IPS DF 6.9 (cell line): Measurements from ENCODE around the gene MYO1E.

ENCODE experiments used
- DNase-seq: peaks from one replicate; pipeline ENCODE4 v3.0.0-alpha.2; 2013; ENCODE audit warnings: low read depth, low spot score
- H3K27ac ChIP-seq: one replicate; pipeline ENCODE4 v1.5.1; 2013; ENCODE audit warnings: low read length, control low read depth
- H3K27me3 ChIP-seq: 2 replicates; pipeline ENCODE4 v1.6.1; 2013; ENCODE audit warnings: mild to moderate bottlenecking, low read length; ENCODE audit not compliant: control insufficient read depth, insufficient read depth
- H3K36me3 ChIP-seq: 2 replicates; pipeline ENCODE4 v1.6.1; 2013; ENCODE audit warnings: low read length; ENCODE audit not compliant: control insufficient read depth, insufficient read depth
- H3K4me1 ChIP-seq: 2 replicates; pipeline ENCODE4 v1.6.1; 2013; ENCODE audit warnings: low read length; ENCODE audit not compliant: control insufficient read depth, insufficient read depth
- H3K4me3 ChIP-seq: 2 replicates; pipeline ENCODE4 v1.5.1; 2013; ENCODE audit warnings: mild to moderate bottlenecking, low read length
- H3K9me3 ChIP-seq: 2 replicates; pipeline ENCODE4 v1.6.1; 2013; ENCODE audit warnings: low read length, inconsistent platforms; ENCODE audit not compliant: control insufficient read depth, insufficient read depth
- WGBS: extraction: QIAGEN DNeasy Blood & Tissue Kit; methylation state at CpG from one replicate; pipeline ENCODE4 v1.1.7; 2013; ENCODE audit warnings: mixed read lengths, missing lambda C conversion rate; ENCODE audit not compliant: insufficient read length, insufficient coverage; 5-methylcytosine and 5-hydroxymethylcytosine counted together

The MYO1E gene

DNA sequence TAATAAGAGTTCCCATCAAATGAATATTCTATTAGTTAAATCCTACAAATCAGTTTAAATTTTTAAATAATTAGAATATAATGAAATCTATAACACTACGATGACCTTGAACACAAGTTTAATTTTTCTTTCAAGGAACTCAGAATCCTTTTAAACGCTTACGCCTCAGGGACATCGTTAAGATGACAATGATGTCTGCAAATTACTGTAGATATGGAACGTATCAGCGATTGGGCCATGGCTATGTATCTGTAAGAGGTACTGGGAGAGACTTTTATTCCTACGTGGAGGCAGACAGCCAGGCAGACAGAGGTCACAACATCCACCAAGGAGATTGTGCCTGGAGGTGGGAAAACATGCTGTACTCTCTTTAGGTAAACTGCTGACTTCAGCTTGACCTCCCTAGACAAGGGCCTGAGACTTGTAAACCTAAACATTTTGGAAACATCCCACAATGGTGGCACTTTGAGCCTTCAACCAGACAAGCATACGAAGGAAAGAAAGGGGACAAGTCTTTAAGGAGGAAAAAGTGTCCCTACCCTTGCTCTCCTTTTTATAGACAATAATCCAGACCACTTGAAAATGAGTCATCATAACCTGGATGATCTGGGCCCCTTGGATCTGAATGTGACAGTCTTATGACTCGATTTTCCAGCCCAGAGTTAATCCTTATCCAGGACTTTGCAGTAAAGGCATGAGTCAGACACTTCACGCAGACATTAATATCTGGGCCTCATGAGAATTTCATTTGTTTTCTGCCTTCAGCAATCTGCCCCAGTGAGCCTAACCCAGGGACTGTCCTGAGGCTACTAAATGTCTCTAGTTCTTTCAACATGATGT lies 172.8 kb downstream of the MYO1E start:
- no peak overlapping the region for H3K27ac ChIP-seq
- no peaks in the 10 kb centered on the region for H3K27me3 ChIP-seq
- no peaks in the 10 kb centered on the region for H3K4me1 ChIP-seq
- WGBS = no CpG with 5 or more reads among the region's 10 CpGs
- no peak overlapping the region for H3K4me3 ChIP-seq
- H3K36me3 ChIP-seq = peaks cover 3% of the 10 kb centered on the region; the same call in 1 of the 2 replicates
- H3K9me3 ChIP-seq = no peaks in the 10 kb centered on the region
- DNase-seq = no peak

DNA sequence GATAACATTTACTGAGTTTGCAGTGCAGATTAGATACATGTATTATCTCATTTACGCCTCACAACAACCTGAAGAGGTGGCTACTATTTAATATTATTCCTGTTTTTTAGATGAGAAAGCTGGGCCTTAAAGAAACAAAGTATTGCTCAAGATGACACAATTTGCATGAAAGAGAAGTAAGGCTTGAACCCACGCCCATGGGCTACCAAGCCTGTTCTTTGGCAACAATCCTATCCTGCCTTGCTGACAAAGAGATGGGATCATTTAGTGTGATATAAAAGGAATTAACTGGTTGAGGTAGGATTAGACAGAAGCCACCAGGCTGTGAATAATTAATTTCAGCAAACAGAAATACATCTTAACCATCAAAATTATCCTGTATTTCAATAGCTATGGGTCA lies 175.2 kb downstream of the MYO1E start:
- Histone ChIP-seq H3K4me3 (no peak overlapping the region), H3K27me3 (no peaks in the 10 kb centered on the region), H3K9me3 (no peaks in the 10 kb centered on the region), H3K36me3 (peaks cover 10% of the 10 kb centered on the region; the same call in 1 of the 2 replicates), H3K4me1 (no peaks in the 10 kb centered on the region), H3K27ac (no peak overlapping the region)
- WGBS = no CpG with 5 or more reads among the region's 2 CpGs
- no peak for DNase-seq

DNA sequence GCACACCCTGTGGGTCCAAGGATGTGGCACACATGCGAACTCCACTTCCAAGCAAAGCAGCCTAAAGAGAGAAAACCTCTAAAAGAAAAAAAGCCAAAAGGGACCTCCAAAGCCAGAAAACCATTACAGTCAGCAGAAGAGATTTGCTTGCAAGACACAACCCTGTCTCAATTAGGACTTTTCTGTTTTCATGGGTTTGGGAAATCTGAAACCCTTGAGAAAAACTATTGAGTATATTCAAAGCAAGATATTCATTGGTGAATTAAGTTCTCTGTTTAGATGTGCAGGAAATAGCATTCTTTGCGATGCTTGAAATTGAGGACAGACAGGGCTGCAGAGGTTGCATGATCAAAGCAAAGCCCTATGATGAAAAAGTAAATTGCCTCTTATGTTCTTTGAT lies 176.3 kb downstream of the MYO1E start:
- Histone ChIP-seq H3K9me3 (no peaks in the 10 kb centered on the region), H3K27me3 (no peaks in the 10 kb centered on the region), H3K4me3 (no peak overlapping the region), H3K4me1 (no peaks in the 10 kb centered on the region), H3K27ac (no peak overlapping the region), H3K36me3 (peaks cover 10% of the 10 kb centered on the region; the same call in 1 of the 2 replicates)
- no CpG with 5 or more reads among the region's 2 CpGs for WGBS
- DNase-seq = no peak

DNA sequence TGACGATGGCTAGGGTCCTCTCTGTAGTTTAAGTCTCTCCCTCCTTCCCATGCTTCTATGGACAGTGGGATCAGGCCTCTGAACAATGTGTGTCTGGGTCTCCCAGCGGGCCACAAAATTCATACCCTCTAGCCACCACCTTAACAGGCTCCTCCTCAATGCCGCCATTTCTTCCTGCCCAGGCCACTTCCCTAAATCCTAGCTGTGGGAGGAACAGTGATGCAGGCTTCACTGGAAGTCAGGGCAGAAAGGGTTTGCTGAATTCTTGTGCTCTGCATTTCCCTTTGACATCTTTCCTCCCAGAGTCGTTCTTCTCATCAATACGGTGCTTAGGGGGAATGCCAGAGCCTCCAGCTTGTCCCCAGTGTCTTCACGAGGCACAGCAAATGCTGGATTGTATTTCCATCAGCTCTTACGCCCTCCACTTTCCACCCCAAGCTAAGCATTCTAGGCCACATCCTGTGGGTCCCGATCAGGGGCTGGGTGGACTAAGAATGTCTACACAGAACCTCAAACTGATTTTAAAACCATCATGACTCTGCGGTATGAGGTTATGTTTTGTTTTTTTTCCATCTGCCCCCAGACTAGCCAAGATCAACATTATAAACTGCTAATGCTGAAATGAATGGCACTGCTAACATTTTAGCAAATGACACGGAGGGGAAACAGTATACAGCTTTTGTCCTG lies 177.9 kb downstream of the MYO1E start:
- no CpG with 5 or more reads among the region's 10 CpGs for WGBS
- H3K27ac ChIP-seq = no peak overlapping the region
- no peaks in the 10 kb centered on the region for H3K27me3 ChIP-seq
- no peak overlapping the region for H3K4me3 ChIP-seq
- no peaks in the 10 kb centered on the region for H3K4me1 ChIP-seq
- DNase-seq = no peak
- peaks cover 13% of the 10 kb centered on the region; the same call in 1 of the 2 replicates for H3K36me3 ChIP-seq
- no peaks in the 10 kb centered on the region for H3K9me3 ChIP-seq

DNA sequence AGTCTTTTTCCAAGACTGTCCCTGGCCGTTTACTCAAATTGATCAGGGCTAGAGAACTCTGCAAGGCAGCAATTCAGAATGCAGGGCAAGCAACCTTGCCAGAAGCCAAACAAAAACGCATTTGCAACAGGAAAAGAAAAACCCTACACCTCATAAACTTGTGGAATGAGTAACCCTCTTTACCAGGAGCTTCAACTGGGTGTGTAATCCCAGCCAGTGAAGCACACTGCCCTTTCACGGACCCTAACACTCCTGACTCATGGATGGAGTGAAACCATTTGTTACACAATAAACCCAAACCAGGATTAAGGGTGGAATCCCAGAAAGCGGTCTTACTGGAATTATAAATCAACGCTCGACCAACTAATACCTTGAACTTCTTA lies 180.8 kb downstream of the MYO1E start:
- H3K36me3 ChIP-seq = peaks cover 16% of the 10 kb centered on the region; the same call in 1 of the 2 replicates
- H3K27me3 ChIP-seq = no peaks in the 10 kb centered on the region
- no peak for DNase-seq
- no peak overlapping the region for H3K4me3 ChIP-seq
- H3K27ac ChIP-seq = no peak overlapping the region
- no peaks in the 10 kb centered on the region for H3K9me3 ChIP-seq
- WGBS = no CpG with 5 or more reads among the region's 6 CpGs
- no peaks in the 10 kb centered on the region for H3K4me1 ChIP-seq

DNA sequence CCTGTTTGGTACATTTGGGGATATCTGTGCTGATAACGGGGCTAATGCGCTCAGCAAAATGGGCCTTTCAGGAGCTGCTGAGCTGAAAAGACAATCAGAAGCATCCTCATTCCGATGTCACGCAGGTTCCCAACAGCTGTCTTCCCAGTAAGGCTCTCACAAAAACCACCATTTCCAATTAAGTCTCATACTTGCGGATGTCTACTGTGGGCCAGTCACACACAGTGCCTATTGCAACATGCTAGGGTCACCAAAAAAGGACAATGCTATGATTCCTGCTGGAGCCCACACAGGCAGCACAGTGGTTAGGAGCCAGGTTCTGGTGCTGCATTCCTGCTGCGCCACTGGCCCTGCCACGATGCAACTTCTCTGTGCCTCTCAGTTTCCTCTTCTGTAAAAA lies 182.4 kb downstream of the MYO1E start:
- Histone ChIP-seq H3K4me3 (no peak overlapping the region), H3K27ac (no peak overlapping the region), H3K36me3 (peaks cover 16% of the 10 kb centered on the region; the same call in 1 of the 2 replicates), H3K4me1 (no peaks in the 10 kb centered on the region), H3K27me3 (no peaks in the 10 kb centered on the region), H3K9me3 (no peaks in the 10 kb centered on the region)
- no CpG with 5 or more reads among the region's 7 CpGs for WGBS
- no peak for DNase-seq

DNA sequence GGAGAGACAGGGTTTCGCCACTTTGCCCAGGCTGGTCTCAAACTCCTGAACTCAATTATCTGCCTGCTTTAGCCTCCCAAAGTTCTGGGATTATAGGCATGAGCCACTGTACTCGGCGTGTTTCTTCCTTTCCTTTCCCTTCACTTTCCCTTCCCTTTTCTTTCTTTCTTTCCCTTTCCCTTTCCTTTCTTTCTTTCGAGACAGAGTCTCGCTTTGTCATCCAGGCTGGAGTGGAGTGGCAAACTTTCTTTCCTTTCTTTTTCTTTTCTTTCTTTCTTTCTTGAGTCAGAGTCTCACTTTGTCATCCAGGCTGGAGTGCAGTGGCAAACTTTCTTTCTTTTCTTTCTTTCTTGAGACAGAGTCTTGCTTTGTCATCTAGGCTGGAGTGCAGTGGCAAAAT lies 183.4 kb downstream of the MYO1E start:
- H3K27me3 ChIP-seq = no peaks in the 10 kb centered on the region
- no peaks in the 10 kb centered on the region for H3K9me3 ChIP-seq
- DNase-seq = no peak
- H3K4me1 ChIP-seq = no peaks in the 10 kb centered on the region
- H3K4me3 ChIP-seq = no peak overlapping the region
- peaks cover 8% of the 10 kb centered on the region; the same call in 1 of the 2 replicates for H3K36me3 ChIP-seq
- H3K27ac ChIP-seq = no peak overlapping the region
- WGBS = no CpG with 5 or more reads among the region's 5 CpGs

DNA sequence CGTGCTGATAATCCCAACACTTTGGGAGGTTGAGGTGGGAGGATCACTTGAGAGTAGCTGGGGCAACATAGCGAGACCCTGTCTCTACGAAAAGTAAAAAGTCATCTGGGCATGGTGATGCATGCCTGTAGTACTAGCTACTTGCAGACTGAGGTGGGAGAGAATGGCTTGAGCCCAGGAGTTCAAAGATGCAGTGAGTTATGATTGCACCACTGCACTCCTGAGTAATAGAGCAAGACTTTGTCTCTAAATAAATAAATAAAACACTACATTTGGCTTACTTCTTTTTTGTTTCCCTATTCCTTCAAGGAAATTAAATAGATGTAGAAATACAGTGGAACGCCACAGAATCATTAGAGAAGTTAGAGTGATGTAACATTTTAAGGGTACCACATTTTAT lies 186.2 kb downstream of the MYO1E start:
- no peaks in the 10 kb centered on the region for H3K9me3 ChIP-seq
- no peak overlapping the region for H3K27ac ChIP-seq
- no peaks in the 10 kb centered on the region for H3K4me1 ChIP-seq
- no CpG with 5 or more reads among the region's 4 CpGs for WGBS
- H3K4me3 ChIP-seq = no peak overlapping the region
- no peaks in the 10 kb centered on the region for H3K27me3 ChIP-seq
- no peak for DNase-seq
- peaks cover 5% of the 10 kb centered on the region; the same call in 1 of the 2 replicates for H3K36me3 ChIP-seq

DNA sequence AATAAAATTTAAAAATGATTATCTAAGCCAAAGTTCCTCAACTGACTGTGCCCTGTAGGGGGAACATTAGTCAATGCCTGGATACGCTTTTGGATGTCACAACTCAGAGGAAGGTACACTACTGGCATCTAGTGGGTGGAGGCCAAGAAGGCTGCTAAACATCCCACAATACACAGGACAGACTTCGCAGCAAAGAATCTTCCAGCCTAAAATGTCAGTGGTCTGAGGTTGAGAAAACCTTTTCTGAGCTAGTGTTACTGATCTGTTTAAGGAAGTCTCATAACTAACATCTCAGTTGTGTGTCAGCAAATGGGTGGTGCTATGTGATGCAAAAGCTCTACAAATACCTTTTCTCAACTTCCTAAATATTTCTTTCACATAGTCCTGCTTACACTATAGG lies 186.9 kb downstream of the MYO1E start:
- Histone ChIP-seq H3K4me3 (no peak overlapping the region), H3K9me3 (no peaks in the 10 kb centered on the region), H3K4me1 (no peaks in the 10 kb centered on the region), H3K27me3 (no peaks in the 10 kb centered on the region), H3K27ac (no peak overlapping the region), H3K36me3 (peaks cover 5% of the 10 kb centered on the region; the same call in 1 of the 2 replicates)
- DNase-seq = no peak
- no CpG with 5 or more reads among the region's 2 CpGs for WGBS

DNA sequence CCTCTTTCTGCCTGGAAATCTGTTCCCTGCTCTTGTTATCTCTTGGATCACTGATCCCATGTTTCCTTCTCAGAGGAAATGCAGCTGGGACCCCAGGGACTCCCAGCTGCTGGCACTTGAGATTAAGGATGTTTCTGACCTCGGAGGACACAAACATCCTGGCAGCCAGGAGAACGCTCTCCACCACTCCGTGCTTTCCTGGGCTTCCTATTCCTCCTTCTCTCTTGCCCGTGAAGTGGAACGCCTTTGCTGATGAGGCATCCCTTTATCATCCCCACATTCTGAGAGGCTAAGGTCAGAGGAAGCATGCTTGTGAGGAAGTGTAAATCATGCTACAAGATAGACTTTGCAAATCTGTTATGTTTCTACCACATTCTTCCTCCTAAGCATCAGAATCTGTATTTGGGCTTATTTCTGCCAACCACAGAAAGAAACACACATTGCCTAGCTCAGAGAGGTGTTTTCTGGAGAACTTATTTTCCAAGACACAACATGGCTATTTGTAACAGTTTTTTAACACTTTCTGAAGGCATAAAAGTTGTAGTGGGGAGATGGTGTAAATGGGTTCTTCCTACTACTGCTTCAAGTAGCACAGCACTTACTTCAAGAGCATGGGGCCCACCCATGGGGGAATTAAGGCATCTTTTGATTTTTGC lies 191.6 kb downstream of the MYO1E start:
- WGBS = no CpG with 5 or more reads among the region's 5 CpGs
- Histone ChIP-seq H3K4me3 (no peak overlapping the region), H3K9me3 (no peaks in the 10 kb centered on the region), H3K4me1 (no peaks in the 10 kb centered on the region), H3K36me3 (peaks cover 6% of the 10 kb centered on the region; the same call in 1 of the 2 replicates), H3K27ac (no peak overlapping the region), H3K27me3 (no peaks in the 10 kb centered on the region)
- DNase-seq = no peak
